Neural cell (in vitro differentiated cells): Measurements from ENCODE around the gene VEGFB.

Source experiments
- CTCF ChIP-seq: fragments of 450-650 bp; IDR thresholded peaks from 2 replicates; pipeline ENCODE4 v1.5.1; 2014; ENCODE audit warnings: antibody characterized with exemption, mild to moderate bottlenecking, moderate library complexity; ENCODE audit not compliant: poor library complexity, severe bottlenecking
- MXI1 ChIP-seq: fragments of 450-650 bp; conservative IDR thresholded peaks from 2 replicates; pipeline ENCODE4 v1.6.1; 2014; ENCODE audit warnings: antibody characterized with exemption, mild to moderate bottlenecking; ENCODE audit not compliant: poor library complexity, severe bottlenecking
- RAD21 ChIP-seq: fragments of 450-650 bp; conservative IDR thresholded peaks from 2 replicates; pipeline ENCODE4 v1.6.1; 2014; ENCODE audit warnings: antibody characterized with exemption, mild to moderate bottlenecking, moderate library complexity
- REST ChIP-seq: IDR thresholded peaks from 2 replicates; pipeline ENCODE4 v1.6.1; 2012; ENCODE audit warnings: borderline replicate concordance
- SMC3 ChIP-seq: fragments of 450-650 bp; conservative IDR thresholded peaks from 2 replicates; pipeline ENCODE4 v1.6.1; 2014; ENCODE audit warnings: antibody characterized with exemption, mild to moderate bottlenecking, moderate library complexity; ENCODE audit not compliant: poor library complexity

- TF ChIP-seq RAD21, result no peak
- TF ChIP-seq SMC3, result no peak
- no peak for TF ChIP-seq REST
- no peak for TF ChIP-seq MXI1
- no peak for TF ChIP-seq CTCF
These were observed 9.7 kb downstream of the VEGFB start for GRCh38 chr11:64244107-64244506.
